Measurements from ENCODE around the gene GALNT17.

The GALNT17 gene

DNA sequence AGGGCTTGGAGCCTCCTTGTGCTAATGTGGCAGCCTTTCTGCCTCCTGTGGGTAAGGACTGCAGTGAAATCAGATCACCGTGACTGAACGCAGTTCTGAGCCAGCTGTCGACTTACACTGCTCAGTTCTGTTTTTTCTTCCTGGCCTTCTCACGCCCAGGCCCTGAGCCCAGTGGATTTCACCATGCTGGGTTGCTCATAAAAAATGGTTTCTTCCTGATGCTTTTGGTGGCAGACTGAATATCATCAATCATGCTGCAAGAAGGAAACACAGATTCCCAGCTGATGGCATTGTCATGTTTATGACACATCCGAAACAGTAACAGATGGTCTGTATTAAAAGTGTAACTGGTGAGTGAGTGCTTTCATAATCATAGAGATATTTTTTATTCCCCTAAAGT is 389.6 kb downstream of the GALNT17 start:
- TF ChIP-seq CREB1 (IDR thresholded peaks at IDR 0.05; ENCODE audit: low read depth) (no peak), TCF12 (IDR thresholded peaks at IDR 0.05; ENCODE audit: low read depth) (no peak), EGR1 (IDR thresholded peaks at IDR 0.05) (no peak), ZBTB7A (IDR thresholded peaks at IDR 0.05; ENCODE audit: low read depth) (no peak), EP300 (IDR thresholded peaks at IDR 0.05; ENCODE audit: borderline replicate concordance) (no peak), YY1 (IDR thresholded peaks at IDR 0.05; ENCODE audit: low read depth) (no peak), TAF1 (IDR thresholded peaks at IDR 0.05; ENCODE audit: low read depth) (no peak), RAD21 (IDR thresholded peaks at IDR 0.05; ENCODE audit: low read depth) (no peak), FOXM1 (IDR thresholded peaks at IDR 0.05; ENCODE audit: borderline replicate concordance, low read depth) (no peak), CEBPB (IDR thresholded peaks at IDR 0.05) (no peak)
- TF ChIP-seq, protein P1, sequence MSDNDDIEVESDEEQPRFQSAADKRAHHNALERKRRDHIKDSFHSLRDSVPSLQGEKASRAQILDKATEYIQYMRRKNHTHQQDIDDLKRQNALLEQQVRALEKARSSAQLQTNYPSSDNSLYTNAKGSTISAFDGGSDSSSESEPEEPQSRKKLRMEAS (IDR thresholded peaks at IDR 0.05) = no peak
- TF ChIP-seq, protein P2, sequence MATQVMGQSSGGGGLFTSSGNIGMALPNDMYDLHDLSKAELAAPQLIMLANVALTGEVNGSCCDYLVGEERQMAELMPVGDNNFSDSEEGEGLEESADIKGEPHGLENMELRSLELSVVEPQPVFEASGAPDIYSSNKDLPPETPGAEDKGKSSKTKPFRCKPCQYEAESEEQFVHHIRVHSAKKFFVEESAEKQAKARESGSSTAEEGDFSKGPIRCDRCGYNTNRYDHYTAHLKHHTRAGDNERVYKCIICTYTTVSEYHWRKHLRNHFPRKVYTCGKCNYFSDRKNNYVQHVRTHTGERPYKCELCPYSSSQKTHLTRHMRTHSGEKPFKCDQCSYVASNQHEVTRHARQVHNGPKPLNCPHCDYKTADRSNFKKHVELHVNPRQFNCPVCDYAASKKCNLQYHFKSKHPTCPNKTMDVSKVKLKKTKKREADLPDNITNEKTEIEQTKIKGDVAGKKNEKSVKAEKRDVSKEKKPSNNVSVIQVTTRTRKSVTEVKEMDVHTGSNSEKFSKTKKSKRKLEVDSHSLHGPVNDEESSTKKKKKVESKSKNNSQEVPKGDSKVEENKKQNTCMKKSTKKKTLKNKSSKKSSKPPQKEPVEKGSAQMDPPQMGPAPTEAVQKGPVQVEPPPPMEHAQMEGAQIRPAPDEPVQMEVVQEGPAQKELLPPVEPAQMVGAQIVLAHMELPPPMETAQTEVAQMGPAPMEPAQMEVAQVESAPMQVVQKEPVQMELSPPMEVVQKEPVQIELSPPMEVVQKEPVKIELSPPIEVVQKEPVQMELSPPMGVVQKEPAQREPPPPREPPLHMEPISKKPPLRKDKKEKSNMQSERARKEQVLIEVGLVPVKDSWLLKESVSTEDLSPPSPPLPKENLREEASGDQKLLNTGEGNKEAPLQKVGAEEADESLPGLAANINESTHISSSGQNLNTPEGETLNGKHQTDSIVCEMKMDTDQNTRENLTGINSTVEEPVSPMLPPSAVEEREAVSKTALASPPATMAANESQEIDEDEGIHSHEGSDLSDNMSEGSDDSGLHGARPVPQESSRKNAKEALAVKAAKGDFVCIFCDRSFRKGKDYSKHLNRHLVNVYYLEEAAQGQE (IDR thresholded peaks at IDR 0.05; ENCODE audit: low read depth) = no peak

DNA sequence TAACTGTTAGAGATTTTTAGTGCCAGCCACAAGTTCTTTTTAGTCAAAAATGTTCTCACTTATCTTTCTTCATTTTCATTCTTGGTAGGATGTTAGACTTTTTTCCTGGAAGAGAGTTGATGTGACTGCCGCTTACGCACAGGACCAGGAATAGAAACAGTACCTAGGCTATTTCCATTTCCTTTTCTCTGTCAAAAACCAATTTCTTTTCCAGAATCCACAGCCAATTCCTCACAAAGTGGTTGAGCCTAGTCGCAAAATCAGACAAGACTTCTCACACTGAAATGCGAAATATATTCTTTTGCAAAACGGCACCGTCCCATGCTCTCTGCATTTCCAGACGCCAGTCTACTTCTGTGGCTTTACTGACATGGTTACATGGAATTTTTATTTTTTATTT is 394.2 kb downstream of the GALNT17 start:
- TF ChIP-seq EGR1 (IDR thresholded peaks at IDR 0.05) (no peak), TCF12 (IDR thresholded peaks at IDR 0.05; ENCODE audit: low read depth) (no peak), EP300 (IDR thresholded peaks at IDR 0.05; ENCODE audit: borderline replicate concordance) (no peak), NFIC (IDR thresholded peaks at IDR 0.05) (no peak)
- TF ChIP-seq, protein P1 (IDR thresholded peaks at IDR 0.05) = no peak
- TF ChIP-seq, protein P3, sequence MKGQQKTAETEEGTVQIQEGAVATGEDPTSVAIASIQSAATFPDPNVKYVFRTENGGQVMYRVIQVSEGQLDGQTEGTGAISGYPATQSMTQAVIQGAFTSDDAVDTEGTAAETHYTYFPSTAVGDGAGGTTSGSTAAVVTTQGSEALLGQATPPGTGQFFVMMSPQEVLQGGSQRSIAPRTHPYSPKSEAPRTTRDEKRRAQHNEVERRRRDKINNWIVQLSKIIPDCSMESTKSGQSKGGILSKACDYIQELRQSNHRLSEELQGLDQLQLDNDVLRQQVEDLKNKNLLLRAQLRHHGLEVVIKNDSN (IDR thresholded peaks at IDR 0.05) = no peak

DNA sequence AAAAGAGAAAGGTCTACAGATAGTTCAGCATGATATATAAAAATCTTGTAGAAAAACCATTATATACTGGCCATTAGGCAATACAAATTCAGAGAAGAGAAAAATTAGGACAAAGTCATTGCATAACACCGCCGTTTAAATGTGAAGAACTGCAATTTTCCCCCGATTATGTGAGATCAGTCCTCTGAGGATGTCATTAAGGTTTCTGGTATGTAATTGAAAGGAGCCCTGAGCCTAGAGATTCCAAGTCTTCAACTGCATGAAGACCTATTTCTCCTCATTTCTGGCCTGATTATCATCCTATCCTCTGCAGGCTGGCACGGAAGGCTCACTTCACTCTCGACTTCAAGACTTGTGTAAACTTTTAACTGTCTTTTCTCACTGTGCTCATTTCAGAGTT is 395.3 kb downstream of the GALNT17 start:
- TF ChIP-seq ZBTB7A (IDR thresholded peaks at IDR 0.05; ENCODE audit: low read depth) = no peak

DNA sequence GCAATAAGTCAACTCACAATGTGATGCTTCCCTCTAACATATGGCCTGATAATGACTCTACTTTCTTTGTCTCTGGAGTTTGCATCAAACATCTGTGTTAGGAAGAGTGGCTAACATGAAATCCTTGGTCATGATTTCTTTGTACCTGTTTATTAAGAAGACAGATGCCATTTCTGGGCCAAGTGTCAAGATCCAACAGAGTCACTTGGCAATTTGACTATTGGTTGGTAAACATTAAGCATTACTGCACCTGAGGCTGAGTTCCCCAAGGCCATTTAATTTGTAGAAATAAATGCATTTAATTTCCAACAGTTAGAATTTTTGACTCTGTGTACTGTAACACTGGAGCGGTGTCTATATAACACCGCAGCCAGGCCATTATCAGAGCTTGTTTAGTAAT is 403.7 kb downstream of the GALNT17 start:
- TF ChIP-seq TAF1 (IDR thresholded peaks at IDR 0.05; ENCODE audit: low read depth) (no peak), RAD21 (IDR thresholded peaks at IDR 0.05; ENCODE audit: low read depth) (no peak), TCF12 (IDR thresholded peaks at IDR 0.05; ENCODE audit: low read depth) (no peak), CEBPB (IDR thresholded peaks at IDR 0.05) (no peak), FOXM1 (IDR thresholded peaks at IDR 0.05; ENCODE audit: borderline replicate concordance, low read depth) (no peak), NFIC (IDR thresholded peaks at IDR 0.05) (no peak), ZBTB7A (IDR thresholded peaks at IDR 0.05; ENCODE audit: low read depth) (no peak), EP300 (IDR thresholded peaks at IDR 0.05; ENCODE audit: borderline replicate concordance) (no peak), EGR1 (IDR thresholded peaks at IDR 0.05) (no peak), YY1 (IDR thresholded peaks at IDR 0.05; ENCODE audit: low read depth) (no peak), TEAD4 (IDR thresholded peaks at IDR 0.05) (no peak), CREB1 (IDR thresholded peaks at IDR 0.05; ENCODE audit: low read depth) (no peak)
- TF ChIP-seq, protein P2 (IDR thresholded peaks at IDR 0.05; ENCODE audit: low read depth) = no peak
- TF ChIP-seq, protein P1 (IDR thresholded peaks at IDR 0.05) = no peak
- TF ChIP-seq, protein P3 (IDR thresholded peaks at IDR 0.05) = no peak

DNA sequence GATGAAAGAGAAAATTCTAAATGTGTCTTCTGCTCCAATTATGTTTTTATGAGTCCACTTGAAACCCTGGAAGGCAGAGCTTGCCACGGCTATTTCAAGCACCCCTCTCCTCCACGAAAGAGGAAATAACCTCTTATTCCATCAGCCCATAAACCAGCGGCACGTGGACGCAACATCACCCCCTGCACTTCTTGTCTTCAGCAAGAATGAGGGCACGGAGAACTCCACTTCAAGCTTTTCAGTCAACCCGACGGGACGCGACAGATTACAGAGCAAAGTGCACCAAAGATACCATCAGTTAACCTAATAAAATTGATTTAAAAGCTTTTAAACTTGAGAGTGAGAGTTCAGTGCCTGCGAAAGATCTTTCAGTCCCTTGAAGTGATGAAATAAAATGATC is 406.3 kb downstream of the GALNT17 start:
- TF ChIP-seq, protein P3 (IDR thresholded peaks at IDR 0.05) = no peak
- no peak for TF ChIP-seq NFIC (IDR thresholded peaks at IDR 0.05)
- TF ChIP-seq EP300 (IDR thresholded peaks at IDR 0.05; ENCODE audit: borderline replicate concordance) = no peak

DNA sequence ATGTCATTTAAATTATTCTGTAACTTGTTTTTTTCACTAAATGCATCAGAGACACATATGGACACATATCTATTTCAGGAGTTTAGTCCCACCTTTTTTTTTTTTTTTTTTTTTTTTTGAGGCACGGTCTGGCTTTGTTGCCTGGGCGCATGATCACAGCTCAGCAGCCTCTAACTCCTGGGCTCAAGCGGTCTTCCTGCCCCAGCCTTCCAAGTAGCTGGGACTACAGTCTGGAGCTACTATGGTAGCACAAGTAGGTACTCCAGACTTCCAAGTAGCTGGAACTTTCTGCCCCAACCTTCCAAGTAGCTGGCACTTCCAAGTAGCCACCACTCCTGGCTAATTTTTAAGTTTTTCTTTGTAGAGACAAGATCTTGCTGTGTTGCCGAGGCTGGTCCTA is 407.7 kb downstream of the GALNT17 start:
- TF ChIP-seq TEAD4 (IDR thresholded peaks at IDR 0.05) (no peak), NFIC (IDR thresholded peaks at IDR 0.05) (no peak)
